Ovary (tissue), 9 donors: ENCODE measurements around the gene LRP1B. TPM values are rescaled to one million over a fixed set of nuclear protein-coding genes. Genes with fewer than 3 reads are reported as not detected.

Source experiments
- DNase-seq, 5 donors: peaks; one replicate each; pipeline ENCODE4 v3.0.0-alpha.2; 2019 to 2020
- H3K27ac ChIP-seq, 2 donors: fragments of 200-600 bp; one replicate each; pipeline versions ENCODE4 v1.5.1 to v1.8.0; 2019 to 2022
- H3K27me3 ChIP-seq: fragments of 200-600 bp; one replicate; pipeline ENCODE4 v1.8.0; 2022
- H3K36me3 ChIP-seq: fragments of 200-600 bp; sonication (generic); one replicate; pipeline ENCODE4 v1.5.1; 2019
- H3K4me1 ChIP-seq: one replicate; pipeline ENCODE4 v1.8.1; 2013; ENCODE audit warnings: mild to moderate bottlenecking, moderate library complexity; ENCODE audit not compliant: insufficient read depth
- H3K4me3 ChIP-seq: fragments of 200-600 bp; sonication (generic); one replicate; pipeline ENCODE4 v1.5.1; 2017
- H3K9me3 ChIP-seq, 2 donors: fragments of 200-600 bp in 1 of 2; sonication (generic) in 1 of 2; one replicate each; pipeline versions ENCODE4 v1.5.1 to v1.8.1; 2013 to 2019; ENCODE audit warnings: mild to moderate bottlenecking in 1 of 2, moderate library complexity in 1 of 2
- EP300 ChIP-seq: sonication (generic); formaldehyde crosslinking; IDR thresholded peaks from one replicate; pipeline ENCODE4 v1.6.1; 2017; ENCODE audit warnings: antibody characterized with exemption
- POLR2A ChIP-seq: fragments of 450-650 bp; IDR thresholded peaks from one replicate; pipeline ENCODE4 v1.6.1; 2017; ENCODE audit warnings: antibody characterized with exemption, mild to moderate bottlenecking, moderate library complexity
- WGBS, 3 donors: extraction: QIAGEN DNeasy Blood & Tissue Kit in 1 of 3; methylation state at CpG; one replicate each; pipeline versions ENCODE4 v1.1.5 to v1.1.7; 2013 to 2017; 5-methylcytosine and 5-hydroxymethylcytosine counted together
- intact Hi-C, 4 donors: fragments of 100-400 bp; cut with DNase I; formaldehyde crosslinking; loops; one replicate each; pipeline versions ENCODE4 v1.11.0 to v1.15.1; 2022 to 2023
- polyA plus RNA-seq, 2 donors: library from polyadenylated mRNA; stranded (reverse); fragments of 200-250 nt in 1 of 2; fragments of 350-450 nt in 1 of 2; fragmentation: Illumina TruSeq in 1 of 2; extraction: RNeasy Lipid Tissue Mini Kit (QIAGEN cat#74804) in 1 of 2; gene quantifications; one replicate each; pipeline ENCODE4 v1.2.3, GENCODE V29; 2013 to 2014
- total RNA-seq, 7 donors: library from RNA; depleted of rRNA in 2 of 7; stranded (reverse); fragments of >200 nt in 2 of 7; fragmentation: NEBNext Ultra II Directional in 3 of 7; extraction: Animal tissue kit (Norgen Biotek cat#: 25700) in 3 of 7; gene quantifications; one replicate each; pipeline versions ENCODE4 v1.1.0 to v1.2.4, GENCODE V29; 2016 to 2023
- TF ChIP-seq, protein P1 (sequence below), 3 donors: fragments of 450-650 bp in 2 of 3; fragments of 200-600 bp in 1 of 3; IDR thresholded peaks; one replicate each; pipeline versions ENCODE4 v1.5.1 to v1.8.0; 2016 to 2022; ENCODE audit warnings: antibody characterized with exemption in 3 of 3, mild to moderate bottlenecking in 1 of 3
- donor health status: DM: no; HTN: no; CAD: no; lungs with moderate emphysema.
- donor health status: DM: no; HTN: no; CAD: no.
- donor health status: Bipolar disorder and iron deficiency.
- donor health status: DM: yes; HTN: yes; CAD: no.
- donor health status: DM: no; HTN: no; CAD: no.
- donor health status: DM: yes; HTN: yes; CAD: no.

LRP1B gene
- total and polyA plus RNA-seq, 9 donors, result 0.08 to 2.6 (median 0.37) TPM

DNA sequence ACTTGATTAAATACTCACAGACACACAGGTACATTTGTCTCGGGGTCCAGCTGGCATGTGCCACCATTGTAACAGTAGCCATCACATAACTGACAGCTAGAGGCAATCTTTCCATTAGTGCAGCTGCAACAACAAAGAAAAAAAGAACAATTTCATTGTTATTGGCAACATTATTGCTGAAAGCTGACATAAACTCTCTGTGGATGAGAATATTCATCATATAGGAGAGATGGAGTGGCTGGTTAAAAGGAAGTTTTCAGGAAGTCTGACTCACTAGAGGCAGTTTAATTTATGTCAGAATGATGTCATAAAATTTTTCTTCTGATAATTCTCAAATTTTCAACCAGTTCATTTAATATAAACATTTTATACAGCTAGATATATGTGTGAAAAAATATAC, 1860.6 kb downstream of the LRP1B start:
- intact Hi-C loops, result no loop called here
- Histone ChIP-seq H3K9me3 (no peaks in the 10 kb centered on the region), H3K4me3 (no peak overlapping the region), H3K27me3 (no peaks in the 10 kb centered on the region), H3K4me1 (no peaks in the 10 kb centered on the region), H3K36me3 (no peaks in the 10 kb centered on the region), H3K27ac (no peak overlapping the region)
- WGBS, 3 donors, result 87 to 92% (median 90%) methylated on average over 1 of the region's 1 CpG
- TF ChIP-seq POLR2A (no peak), EP300 (no peak)
- TF ChIP-seq, protein P1, sequence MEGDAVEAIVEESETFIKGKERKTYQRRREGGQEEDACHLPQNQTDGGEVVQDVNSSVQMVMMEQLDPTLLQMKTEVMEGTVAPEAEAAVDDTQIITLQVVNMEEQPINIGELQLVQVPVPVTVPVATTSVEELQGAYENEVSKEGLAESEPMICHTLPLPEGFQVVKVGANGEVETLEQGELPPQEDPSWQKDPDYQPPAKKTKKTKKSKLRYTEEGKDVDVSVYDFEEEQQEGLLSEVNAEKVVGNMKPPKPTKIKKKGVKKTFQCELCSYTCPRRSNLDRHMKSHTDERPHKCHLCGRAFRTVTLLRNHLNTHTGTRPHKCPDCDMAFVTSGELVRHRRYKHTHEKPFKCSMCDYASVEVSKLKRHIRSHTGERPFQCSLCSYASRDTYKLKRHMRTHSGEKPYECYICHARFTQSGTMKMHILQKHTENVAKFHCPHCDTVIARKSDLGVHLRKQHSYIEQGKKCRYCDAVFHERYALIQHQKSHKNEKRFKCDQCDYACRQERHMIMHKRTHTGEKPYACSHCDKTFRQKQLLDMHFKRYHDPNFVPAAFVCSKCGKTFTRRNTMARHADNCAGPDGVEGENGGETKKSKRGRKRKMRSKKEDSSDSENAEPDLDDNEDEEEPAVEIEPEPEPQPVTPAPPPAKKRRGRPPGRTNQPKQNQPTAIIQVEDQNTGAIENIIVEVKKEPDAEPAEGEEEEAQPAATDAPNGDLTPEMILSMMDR (IDR thresholded peaks at IDR 0.05), result no peak
- DNase-seq, result no peak

DNA sequence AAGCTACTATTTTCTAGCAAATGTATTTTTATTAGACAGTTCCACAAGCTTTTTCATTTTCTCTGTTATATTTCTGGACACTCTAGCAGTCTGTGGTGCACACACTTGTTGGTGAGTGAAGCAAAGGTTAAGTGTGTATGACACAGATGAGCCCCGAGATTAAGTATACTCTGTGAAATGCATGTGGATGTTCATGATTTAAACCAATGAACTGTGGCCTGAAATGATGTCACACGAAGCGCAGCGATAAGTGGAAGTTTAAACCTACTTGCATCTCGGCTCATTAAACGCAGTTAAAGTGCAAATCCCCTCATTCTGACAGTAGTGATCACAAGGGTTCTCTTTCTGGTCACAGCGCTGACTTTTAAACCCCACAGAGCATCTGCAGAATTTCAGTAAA, 1861.8 kb downstream of the LRP1B start:
- no peaks in the 10 kb centered on the region for H3K4me1 ChIP-seq
- no peaks in the 10 kb centered on the region for H3K9me3 ChIP-seq
- WGBS, 3 donors, result 87 to 91% (median 88%) methylated on average over 7 of the region's 7 CpGs
- intact Hi-C loops, result no loop called here
- H3K27me3 ChIP-seq, result no peaks in the 10 kb centered on the region
- H3K36me3 ChIP-seq, result no peaks in the 10 kb centered on the region
- no peak for DNase-seq
- H3K4me3 ChIP-seq, result no peak overlapping the region
- H3K27ac ChIP-seq, result no peak overlapping the region
- TF ChIP-seq POLR2A (no peak), EP300 (no peak)
- TF ChIP-seq, protein P1 (IDR thresholded peaks at IDR 0.05), result no peak

DNA sequence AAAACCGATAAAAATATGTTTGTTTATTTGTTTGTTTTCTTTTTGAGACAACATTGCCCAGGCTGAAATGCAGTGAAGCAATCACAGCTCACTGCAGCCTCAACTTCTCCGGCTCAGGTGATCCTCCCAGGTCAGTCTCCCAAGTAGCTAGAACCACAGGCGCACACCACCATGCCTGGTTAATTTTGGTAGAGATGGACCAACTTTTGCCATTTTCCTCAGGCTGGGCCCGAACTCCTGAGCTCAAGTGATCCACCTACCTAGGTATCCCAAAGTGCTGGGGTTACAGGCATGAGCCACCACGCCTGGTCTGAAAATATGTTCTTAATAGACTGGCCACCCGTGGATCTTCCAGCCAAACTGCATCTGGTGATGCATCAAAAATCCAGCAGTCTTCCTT, 1867.9 kb downstream of the LRP1B start:
- H3K4me1 ChIP-seq, result no peaks in the 10 kb centered on the region
- DNase-seq, result no peak
- no peak overlapping the region for H3K4me3 ChIP-seq
- no peaks in the 10 kb centered on the region for H3K36me3 ChIP-seq
- no peak overlapping the region for H3K27ac ChIP-seq
- no peaks in the 10 kb centered on the region for H3K27me3 ChIP-seq
- intact Hi-C loops, result no loop called here
- 86 to 95% (median 94%) methylated on average over 6 of the region's 6 CpGs for WGBS, 3 donors
- H3K9me3 ChIP-seq, result no peaks in the 10 kb centered on the region
- TF ChIP-seq POLR2A (no peak), EP300 (no peak)
- TF ChIP-seq, protein P1 (IDR thresholded peaks at IDR 0.05), result no peak

DNA sequence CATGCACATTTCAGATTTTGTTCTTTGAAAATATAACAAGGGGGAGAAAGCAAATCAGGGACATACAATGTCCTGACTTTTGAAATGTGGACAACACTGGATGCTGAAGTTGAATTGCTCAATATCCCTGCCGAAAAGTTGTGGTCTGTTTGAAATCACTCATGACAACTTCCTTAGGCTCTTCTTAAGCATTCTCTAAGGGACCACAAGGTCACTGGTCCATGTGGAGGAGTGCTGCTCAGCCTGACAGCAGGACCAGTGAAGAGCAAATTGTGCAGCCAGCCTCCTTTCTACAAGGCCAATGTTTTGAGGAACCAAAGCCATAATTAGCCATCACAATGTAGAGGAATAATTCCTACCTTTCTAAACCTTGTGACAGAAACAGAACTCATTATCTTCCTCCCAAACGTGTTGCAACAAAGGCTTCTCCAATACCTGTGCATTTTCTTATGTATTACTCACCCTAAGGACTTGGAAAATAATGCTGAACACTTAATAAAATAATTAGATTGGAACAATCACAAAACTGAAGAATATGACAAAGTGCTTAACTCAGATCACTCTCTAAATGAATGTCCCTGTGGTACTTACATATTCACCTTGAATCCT, 1873.0 kb downstream of the LRP1B start:
- TF ChIP-seq POLR2A (no peak), EP300 (no peak)
- TF ChIP-seq, protein P1 (IDR thresholded peaks at IDR 0.05), result no peak
- no peaks in the 10 kb centered on the region for H3K36me3 ChIP-seq
- 21 to 36% (median 21%) methylated on average over 2 of the region's 2 CpGs for WGBS, 3 donors
- H3K9me3 ChIP-seq, result no peaks in the 10 kb centered on the region
- H3K4me1 ChIP-seq, result no peaks in the 10 kb centered on the region
- no peak overlapping the region for H3K4me3 ChIP-seq
- H3K27ac ChIP-seq, result no peak overlapping the region
- peak in 1 of 5 donors; percentile 11 for DNase-seq
- intact Hi-C loops, result no loop called here
- H3K27me3 ChIP-seq, result no peaks in the 10 kb centered on the region
